GM21737 (cell line): ENCODE results near the gene RALGPS1.

Experiments used
- ATAC-seq: cut with Tn5 transposase; IDR thresholded peaks from one replicate; pipeline ENCODE4 v1.9.1; 2021; ENCODE audit warnings: mild to moderate bottlenecking, moderate library complexity; ENCODE audit not compliant: unreplicated experiment

Gene RALGPS1

DNA sequence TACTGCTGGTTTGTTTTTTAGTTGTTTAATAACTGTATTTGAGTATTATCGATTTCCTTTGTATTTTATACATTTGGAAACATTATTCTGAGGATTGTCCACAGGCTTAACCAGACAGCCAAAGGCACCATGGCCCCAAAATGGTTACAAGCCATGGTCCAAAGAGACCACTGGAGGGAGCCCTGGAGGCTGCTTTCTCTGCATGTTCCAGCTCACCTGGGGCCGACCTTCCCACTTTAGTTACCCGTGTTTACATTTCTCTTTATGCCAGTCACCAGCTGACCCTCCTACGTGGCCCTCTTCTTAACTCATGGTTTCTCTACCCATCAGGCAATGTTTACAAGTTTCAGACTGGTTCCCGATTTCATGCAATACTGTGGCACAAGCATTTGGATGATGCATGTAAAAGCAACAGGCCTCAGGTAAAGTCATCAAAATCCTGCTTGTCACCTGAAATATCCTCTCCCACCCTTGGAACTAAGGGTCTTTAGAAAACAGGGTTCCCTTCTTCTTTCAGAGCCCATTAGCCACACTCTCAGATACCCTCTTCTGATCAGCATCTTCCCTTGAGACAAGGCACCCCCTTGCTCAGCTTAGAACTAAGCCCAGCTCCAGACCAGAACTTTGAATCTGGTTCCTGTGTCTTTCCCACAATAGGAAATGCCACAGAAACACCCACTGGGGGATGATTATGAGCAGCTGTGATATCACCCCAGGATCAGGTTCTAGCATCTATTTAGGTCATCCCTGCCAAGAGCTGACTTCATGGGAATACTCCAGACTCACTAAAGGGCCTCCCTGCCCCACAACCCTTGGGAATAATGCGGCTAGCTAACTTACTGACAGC, 300.1 kb downstream of the RALGPS1 start:
- ATAC-seq: no peak

DNA sequence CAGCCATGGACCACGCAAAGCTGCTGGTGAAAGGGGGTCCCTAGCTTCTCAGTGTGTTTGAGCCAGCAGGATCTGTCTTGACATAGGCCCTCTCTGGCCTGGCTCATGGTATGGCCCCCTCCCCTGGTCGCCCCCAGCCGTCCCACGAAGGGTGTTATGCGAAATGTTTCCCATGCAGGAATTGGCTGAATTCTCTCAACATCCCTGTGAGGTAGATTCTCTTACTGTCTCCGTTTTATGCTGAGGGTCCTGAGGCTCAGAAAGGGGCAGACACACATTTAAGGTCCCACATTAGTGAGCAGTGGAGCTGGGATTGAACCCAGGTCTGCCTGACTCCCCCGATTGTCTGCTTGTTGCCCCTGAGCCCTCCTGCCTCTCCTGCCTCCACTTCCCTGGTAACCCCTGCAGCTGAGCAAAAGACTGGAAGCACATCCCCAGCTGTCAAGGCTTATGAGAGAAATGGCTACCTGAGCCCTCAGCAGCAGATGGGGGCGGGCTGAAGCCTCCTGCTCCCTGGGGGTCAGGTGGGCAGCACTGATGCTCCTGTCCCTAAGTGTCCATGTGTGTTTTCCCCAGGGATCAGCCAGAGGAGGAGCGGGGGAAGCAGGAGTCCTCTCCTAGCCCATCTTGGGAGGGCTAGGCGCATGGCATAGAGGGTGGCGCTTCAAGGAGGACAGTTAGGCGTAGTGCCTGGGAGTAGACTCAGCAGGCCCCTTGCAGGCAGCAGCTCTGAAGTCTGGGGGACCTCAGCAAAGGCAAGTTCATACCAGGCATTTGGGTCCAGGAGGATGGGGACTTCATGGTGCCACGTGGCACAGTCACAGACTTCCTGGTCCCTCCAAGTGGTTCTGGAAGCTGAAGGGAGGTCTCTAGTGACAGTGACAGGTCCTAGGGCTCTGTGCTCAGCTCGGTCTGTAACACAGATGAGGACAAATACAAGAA, 301.0 kb downstream of the RALGPS1 start:
- ATAC-seq: no peak

DNA sequence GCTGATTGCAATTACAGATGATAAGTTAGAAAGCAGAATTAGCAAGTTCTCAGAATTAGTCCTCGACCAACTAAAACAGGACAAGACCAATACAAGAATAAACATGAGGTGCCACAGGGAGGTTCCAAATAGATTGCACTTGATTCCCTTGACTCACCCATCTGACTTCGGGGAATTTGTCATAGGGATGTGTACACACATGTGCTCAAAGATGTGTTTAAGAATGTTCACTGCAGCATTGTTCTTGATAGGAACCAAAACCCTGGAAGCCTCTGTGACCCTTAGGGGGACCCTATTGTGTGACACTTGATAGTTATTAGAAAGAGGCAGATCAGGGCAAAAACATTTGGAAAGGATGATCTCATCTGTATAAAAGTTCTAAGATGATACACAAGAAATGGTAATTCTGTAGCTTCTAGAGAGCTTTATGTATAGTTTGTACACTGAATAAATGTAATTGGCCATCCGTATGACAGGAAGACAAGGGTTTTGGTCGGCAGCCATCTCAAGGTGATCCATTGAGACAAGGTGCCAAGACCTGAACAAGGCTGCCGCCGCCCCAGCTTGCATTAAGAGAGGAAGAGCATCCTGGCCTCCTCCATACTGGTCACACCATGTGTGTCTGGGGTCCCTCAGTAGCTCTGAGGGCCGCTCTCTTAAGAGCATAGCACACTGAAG, 301.8 kb downstream of the RALGPS1 start:
- no peak for ATAC-seq

DNA sequence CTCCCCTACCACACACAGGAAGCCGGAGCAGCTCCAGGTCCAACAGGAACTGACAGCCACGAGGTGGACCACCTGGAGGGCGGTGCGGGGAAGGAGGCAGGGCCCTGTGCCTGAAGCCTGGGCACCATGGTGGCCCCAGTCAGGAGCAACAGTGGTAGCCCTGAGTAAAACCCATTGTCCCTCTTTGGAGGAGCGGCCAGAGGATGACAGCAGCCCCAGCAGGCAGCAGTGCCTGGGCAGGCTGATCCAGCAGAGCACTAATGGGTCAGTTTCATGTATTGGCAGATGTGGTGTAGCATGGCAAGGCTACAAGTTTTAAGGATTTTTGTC, 302.3 kb downstream of the RALGPS1 start:
- ATAC-seq: no peak

DNA sequence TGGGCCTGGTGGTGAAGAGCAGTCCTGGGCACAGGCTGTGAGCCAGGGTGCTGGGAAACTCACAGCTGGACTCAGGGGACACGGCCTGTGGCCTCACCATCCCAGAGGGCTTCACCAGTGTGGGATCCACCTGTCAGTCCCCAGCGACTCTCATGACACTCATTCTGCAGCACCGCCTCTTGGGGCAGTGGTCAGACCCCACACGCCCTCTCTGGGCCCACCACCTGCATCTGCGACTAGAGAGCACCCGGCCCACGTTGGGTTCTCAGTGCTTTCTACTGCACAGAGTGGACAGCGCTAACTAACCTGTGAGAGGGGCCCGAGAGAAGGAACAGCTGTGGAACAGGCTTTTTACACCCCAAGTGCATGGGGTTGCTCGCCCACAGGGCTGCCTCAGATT, 304.2 kb downstream of the RALGPS1 start:
- no peak for ATAC-seq

DNA sequence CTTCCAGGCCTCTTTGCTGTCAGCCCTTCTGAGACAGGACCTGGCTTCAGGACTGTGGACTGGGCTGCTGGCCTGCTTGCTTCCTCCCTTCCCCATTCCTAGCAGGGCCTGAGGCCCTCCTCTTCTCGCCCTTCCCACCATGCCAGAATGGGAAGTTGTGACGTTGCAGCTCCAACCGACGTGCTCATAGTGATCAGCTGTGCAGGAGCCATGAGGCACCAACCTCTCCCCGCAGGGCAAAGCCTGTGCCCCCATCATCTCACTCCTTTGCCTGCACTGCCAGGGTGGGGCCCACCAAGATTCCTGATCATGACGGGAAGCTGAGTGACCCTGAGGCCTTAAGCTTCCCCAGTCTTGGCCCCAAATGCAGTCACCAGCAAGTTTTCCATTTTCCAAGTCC, 304.9 kb downstream of the RALGPS1 start:
- ATAC-seq: no peak

DNA sequence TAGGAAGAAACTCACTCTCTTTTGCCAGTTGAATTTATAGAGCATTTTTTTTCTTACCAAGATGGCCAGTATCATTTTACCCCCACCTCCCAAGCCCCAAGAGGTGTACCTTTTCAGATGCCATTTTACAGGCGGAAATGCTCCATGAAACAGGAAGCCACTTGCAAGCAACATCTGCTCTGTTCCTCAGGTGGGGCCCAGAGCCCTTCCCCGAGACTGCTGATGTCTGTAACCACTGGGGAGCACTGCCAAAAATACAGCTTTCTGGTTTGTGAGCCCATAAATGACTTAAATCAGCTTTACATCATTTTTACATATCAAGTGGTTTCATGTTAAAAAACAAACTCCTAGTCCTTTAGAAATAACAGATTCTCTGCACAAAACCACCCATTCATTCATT, 307.1 kb downstream of the RALGPS1 start:
- no peak for ATAC-seq

DNA sequence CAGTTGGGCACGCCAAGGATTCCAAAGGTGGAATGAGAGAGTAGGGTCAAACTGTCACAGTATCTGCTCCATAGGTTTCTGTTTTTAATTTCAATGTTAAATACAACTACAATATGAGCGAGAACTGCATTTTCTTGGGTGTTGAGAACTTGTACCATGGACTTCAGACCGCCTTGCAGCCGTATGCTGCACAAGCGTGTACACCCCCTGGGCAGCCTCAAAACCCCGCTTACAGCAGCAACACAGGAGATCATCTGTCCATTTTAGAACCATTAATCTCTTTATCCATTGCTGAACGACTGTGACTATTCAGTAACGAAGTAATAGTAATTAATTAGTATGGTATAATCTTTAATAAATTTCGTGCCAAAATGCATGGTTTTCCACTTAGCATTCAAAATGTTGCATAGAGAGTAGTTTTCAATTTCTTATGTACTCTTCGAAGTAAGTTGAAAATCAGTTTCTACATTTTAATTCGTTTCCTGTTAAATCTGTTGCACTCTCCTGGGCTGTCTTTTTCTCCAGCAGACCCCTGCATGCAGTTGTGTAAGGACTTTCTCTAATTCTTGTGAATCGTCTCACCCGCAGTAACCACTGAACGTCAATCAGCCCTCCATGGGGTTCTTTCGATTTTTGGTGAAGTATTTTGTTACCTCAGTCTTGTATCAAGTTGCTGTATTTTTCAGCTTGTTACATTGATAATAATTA, 308.0 kb downstream of the RALGPS1 start:
- ATAC-seq: no peak

DNA sequence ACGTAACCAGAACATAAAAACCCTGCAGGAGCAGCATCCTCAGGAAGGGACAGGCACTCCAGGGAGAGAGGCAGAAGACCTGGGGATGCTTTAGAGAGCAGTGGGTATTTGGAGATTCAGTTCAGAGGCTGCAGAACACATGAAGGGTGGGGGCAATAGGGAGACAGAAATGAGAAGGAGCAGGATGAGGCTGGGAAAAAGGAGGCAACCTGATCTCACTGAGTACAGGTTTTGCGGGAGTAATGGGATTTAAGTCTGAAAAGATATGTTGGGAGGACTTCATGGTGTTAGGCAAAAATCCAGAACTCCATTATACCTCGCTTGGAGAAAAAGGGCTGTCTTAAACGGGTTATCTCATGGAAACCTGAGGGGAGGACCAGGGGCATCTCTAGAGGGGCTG, 308.7 kb downstream of the RALGPS1 start:
- no peak for ATAC-seq

DNA sequence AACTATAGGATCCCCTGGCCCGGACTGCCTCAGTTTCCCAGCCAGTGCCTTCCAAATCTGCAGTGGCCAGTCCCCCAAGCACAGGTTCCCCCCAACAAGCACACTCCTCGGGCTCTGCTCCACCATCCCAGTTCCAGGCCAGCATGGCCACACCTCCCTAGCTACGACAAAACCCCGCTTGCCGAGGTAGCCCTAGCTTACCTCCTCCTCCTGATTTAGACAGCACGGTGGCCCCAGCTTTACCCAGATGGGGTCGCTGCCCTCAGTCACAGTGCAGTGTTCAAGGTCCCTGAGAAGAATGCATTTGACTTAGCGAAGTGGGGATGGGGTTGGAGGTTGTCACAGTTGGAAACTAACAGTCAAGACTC, 309.2 kb downstream of the RALGPS1 start:
- no peak for ATAC-seq

DNA sequence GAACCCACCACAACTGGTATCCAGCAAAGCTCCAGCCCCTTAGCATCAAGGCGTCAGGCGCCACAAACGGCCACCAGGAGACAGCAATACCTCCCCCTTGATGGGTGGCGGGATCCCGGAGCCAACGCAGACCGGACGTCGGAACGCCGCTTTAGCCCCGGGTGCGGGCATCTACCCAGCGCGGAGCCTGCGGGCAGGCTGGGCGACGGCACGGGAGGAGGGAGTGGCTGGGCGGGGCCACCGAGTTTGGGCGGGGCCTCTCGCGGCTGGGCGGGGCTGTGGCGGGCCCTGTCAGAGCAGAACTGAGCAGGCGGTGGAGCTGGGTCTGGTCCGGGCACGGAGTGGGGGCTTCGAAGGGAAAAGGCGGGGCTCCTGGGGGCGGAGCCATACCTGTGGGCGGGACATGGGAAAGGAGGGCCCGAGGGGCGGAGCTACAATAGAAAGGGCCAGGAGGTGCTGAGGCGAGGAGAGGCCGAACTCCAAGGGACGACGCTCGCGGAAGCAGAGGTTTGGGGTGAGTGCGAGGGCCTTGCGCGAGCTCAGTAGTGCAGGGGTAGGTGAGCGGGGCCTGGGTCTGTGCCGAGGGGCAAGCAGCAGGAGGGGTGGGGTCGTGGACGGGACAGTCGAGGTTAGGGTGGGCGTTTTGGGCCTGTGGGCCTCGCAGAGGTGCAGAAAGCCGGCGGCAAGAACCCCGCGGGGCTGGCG, 309.7 kb downstream of the RALGPS1 start:
- ATAC-seq: peak; percentile 59

DNA sequence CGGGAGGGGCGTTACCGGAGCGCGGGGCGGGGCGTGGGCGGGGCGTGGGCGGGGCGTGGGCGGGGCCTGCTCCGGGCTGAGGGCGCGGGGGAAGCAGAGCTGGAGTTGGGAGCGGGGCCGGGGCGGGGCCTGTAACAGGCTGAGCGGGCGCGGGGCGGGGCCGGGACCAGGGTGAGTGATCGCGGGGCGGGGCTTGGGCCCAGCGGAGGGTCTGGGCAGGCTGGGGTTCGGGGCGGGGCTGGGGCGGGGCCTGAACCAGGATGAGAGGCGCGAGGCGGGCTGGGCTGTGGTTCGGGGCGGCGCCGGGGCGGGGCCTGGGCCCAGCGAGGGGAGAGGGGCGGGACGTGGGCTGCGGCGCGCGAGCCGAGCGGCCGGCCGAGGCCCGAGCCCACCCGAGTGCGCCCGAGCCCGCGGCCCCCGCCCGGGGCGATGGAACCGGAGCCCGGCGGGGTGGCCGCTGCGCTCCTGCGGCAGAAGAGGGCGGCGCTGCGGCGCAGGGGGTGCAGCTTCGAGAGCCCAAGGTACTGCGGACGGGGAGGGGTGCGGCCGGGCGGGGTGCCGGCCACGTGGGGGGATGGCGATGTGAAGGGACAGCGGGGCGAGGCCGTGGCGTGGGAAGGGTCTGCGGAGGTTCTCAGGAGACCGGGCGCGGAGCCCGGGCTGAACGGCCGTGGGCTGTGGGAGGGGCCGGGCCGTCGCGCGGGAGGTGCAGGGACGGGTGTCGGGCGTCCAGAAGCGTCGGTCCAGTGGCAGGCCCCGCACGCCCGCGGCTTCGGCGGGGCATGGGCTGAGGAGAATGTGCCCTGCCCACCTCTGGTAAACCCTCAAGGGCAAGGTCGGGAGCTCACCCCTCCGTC, 310.5 kb downstream of the RALGPS1 start:
- ATAC-seq: peak; percentile 51

DNA sequence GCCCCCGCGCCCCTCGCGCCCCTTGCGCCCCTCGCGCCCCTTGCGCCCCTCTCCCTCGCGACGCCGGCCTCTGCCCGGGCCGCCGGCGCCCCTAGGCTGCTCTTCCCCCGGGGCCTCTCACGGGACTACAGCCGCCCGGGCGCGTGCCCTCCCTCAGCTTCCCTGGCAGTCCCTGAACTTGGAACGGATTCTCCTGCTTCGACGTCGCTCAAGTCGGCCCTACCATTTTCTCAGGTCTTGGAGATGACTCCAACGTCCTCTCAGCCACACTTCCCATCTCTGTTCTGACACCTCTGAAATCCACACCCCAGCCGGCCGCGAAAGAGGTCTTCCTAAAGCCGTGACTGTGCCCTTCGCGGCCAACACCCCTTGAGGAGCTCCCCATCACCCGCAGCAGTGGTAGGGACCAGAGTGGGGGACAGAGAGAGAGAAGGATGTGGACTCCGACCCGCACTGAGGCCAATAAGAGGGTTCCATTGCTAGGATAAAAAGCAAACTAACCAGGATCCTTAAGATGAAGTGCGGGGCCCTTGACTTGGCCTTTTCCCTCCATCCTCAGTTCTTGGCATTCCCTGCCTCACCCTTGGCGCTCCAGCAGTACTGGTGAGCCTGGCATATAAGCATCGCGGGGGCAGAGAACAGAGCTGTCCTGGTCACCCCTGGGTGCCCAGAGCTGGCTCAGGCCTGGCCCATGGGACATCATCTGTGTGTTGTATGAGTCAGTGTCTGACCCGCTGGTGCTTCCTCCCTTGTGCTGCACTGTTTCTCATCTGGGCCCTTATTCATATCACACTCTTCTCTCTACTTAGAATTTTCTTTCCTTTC, 311.4 kb downstream of the RALGPS1 start:
- ATAC-seq: no peak

DNA sequence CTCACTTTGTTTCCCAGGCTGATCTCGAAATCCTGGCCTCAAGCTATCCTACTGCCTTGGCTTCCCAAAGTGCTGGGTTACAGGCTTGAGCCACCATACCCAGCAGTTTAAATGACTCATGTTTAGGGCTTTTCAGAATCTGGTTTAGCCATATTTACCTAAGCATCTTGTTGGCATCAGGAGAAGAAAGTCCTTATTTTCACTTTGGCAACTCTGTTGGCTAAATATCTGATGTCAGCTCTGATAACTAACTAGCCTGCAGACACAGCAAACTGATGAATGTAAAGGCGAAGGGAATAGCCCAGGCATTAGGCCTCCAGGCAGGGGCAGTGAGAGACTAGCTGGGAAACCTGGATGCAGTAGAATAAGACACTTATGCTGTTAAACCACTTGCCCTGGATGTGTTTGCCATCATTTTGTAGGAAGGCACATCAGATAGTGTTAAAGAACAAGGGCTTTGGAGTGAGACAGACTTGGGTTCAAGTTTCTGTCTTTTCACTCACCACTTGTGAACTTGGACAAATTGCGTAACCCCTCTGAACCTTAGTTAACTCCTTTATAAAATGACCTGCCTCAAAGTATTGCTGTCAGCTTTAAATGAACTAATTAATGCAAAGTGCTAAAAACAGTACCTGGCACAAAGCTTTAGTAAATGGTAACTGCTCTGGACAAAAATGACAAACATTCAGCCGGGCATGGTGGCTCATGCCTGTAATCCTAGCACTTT, 315.3 kb downstream of the RALGPS1 start:
- ATAC-seq: no peak

DNA sequence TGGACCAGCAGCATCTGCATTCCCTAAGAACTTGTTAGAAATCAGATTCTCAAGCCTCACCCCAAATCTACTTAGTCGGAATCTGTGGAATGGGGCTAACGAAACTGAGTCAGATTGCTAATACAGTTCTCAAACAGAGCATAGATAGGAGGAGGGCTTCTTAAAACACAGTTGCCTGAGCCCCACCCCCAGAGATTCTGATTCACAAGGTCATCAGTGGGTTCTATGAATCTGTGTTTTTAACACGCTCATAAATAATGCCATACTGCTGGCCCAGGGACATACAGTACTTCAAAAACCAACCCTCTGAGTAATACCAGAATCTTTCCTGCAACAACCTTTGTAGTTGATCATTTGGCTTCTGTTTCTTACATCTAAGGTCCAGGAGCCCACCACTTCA, 317.1 kb downstream of the RALGPS1 start:
- ATAC-seq: no peak

DNA sequence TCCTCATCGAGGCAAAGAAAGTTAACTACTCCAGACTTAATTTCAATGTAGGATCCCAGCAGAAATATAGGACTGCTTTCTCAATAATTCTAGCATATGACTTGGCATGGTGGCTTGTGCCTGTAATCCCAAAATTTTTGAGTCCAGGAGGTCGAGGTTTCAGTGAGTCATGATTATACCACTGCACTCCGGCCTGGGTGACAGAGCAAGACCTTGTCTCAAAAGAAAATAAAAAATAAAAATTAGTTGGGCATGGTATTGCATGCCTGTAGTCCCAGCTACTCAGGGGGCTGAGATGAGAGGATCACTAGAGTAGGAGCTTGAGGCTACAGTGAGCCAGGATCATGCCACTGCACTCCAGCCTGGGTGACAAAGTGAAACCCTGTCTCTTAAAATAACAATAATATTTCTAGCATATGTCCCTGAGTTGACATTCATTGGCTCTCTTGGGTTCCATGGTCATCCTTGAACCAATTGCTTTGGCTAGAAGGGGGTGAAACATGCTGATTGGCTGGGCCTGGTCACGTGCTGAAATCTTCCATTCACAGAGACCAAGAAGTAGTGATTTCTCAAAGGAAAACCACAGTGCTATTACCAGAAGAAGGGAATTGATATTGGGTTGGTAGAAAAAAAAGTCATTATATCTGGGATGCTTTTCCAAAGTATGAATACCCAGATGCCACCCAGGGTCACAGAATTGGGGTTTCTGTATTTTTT, 318.4 kb downstream of the RALGPS1 start:
- ATAC-seq: no peak

DNA sequence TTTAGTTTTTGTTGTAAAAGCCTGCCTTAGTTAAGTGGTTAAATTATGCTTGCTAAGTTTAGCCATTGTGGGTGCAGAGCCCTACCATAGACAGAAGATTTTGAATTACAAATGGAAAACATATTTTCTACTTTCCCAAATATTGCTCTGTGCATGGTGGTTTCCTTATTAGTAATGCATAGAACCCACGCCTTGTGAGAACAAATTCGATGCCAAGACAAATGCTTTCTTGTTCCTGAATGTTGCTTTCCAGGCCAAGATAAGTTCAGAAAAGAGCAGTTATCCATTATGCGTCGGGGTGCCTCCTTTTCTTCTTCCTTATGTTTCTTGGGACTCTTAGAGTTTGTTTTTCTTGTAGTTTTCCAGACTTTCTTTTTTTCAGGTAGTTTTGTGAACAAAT, 319.0 kb downstream of the RALGPS1 start:
- no peak for ATAC-seq
